Stimulated activated CD8-positive, alpha-beta memory T cell treated with anti-CD3 and anti-CD28 coated beads, Interleukin-2, amount 100 ng/mL, for 48 hours (primary cell): ENCODE measurements around the gene CHL1.

Experiments
- DNase-seq, 2 donors: peaks; one replicate each; pipeline ENCODE4 v3.0.0-alpha.2; 2020; ENCODE audit warnings: low read depth in 2 of 2

The CHL1 gene, protein sequence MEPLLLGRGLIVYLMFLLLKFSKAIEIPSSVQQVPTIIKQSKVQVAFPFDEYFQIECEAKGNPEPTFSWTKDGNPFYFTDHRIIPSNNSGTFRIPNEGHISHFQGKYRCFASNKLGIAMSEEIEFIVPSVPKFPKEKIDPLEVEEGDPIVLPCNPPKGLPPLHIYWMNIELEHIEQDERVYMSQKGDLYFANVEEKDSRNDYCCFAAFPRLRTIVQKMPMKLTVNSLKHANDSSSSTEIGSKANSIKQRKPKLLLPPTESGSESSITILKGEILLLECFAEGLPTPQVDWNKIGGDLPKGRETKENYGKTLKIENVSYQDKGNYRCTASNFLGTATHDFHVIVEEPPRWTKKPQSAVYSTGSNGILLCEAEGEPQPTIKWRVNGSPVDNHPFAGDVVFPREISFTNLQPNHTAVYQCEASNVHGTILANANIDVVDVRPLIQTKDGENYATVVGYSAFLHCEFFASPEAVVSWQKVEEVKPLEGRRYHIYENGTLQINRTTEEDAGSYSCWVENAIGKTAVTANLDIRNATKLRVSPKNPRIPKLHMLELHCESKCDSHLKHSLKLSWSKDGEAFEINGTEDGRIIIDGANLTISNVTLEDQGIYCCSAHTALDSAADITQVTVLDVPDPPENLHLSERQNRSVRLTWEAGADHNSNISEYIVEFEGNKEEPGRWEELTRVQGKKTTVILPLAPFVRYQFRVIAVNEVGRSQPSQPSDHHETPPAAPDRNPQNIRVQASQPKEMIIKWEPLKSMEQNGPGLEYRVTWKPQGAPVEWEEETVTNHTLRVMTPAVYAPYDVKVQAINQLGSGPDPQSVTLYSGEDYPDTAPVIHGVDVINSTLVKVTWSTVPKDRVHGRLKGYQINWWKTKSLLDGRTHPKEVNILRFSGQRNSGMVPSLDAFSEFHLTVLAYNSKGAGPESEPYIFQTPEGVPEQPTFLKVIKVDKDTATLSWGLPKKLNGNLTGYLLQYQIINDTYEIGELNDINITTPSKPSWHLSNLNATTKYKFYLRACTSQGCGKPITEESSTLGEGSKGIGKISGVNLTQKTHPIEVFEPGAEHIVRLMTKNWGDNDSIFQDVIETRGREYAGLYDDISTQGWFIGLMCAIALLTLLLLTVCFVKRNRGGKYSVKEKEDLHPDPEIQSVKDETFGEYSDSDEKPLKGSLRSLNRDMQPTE (N-terminal part only)

DNA sequence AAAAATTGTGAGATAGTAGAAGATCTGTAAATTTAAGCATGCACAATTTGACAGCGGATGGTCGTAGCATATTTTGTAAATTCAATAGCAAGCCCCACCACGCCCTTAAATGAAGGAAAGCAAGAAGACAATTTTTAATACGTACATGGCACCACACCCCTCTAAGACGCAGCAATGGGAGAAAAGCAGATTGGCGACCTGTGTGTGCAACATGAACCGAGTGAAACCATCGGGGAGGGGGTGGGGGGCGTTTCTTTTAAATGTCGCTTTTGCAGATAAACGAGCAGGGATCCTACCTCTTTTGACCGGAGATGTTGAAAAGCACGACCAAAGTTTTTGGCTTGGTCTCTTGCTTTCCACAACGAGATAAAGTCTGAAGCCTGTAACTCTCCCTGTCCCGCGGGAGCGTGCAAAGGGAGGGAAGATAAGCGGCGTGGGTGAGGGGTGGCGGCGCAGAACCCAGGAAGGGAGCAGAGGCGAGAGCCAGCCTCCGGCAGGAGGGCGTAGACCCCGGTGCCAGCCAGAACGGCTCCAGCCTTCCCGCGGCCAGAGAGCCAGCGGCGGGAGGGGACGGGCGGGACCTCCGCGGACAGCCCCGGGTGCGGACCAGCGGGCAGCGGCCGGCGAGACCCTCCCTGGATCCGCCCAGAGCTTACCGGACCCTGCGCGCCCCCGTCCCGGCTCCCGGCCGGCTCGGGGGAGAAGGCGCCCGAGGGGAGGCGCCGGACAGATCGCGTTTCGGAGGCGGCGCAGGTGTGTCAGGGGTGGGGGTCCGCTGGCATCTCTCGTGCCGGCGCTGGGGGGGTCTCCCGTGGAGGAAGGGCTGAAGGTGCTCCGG, at the start of gene CHL1:
TSS of gene CHL1 (plus strand) at position 453 of the 838 bp plus-strand sequence. CDS start 123,014 bp downstream, outside the sequence.
- DNase-seq: no peak

DNA sequence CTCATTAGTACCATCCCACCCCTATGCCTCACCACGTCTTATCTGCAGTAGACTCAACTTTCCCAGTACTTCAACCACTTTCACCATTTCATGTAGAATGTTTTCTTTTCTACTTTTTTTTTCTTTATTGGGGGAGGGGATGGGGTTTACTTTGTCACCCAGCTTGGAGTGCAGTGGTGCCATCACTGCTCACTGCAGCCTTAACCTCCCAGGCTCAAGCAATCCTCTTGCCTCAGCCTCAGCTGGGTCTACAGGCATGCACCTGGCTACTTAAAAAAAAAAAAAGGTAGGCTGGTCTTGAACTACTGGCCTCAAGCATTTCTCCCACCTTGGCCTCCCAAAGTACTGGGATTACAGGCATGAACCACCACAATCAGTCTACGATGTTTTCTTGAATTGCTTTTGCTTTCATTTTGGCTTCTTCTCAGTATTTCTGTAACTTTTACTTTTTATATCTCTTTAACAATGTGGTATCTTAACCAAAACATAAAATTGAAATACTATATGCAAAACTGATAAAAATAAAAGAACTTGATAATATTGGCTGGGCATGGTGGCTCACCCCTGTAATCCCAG, 44.9 kb upstream of the CHL1 start:
- DNase-seq: no peak

DNA sequence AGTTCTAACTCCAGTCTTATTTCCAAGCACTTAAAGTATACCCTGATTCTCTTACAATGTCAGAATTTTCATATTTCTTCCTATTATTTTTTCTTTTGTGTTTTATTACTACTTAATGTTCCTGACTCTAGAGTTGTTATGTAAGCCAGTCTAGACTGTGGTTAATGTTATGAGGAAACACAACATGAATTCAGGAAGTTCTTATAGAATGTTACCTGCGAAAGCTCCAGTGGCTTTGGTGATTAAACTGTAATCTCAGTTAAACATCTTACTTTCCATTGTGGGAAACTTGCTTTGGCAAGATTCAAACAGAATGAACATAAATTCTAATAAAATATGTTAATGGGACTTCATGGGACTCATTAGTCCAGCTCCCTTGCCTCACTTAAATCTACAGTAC, 36.6 kb upstream of the CHL1 start:
- no peak for DNase-seq

DNA sequence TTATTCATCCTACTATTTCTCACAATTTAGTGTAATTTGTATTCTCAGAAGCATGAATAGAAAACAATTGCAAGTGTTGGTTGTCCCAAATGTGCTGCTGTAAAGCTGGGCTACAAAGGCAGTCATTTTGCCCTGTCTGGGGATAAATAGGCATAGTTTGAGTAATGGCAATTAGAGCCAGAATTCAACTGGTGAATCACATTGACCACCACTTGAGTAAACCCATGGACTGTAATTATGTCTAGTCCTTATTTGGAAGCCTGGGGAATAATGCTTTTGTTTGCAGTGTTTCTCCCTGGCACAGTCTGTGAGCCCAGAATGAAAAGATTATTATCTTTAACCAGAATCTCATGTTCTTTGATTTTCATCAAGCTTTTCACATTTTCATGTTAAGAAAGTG, 30.5 kb upstream of the CHL1 start:
- no peak for DNase-seq

DNA sequence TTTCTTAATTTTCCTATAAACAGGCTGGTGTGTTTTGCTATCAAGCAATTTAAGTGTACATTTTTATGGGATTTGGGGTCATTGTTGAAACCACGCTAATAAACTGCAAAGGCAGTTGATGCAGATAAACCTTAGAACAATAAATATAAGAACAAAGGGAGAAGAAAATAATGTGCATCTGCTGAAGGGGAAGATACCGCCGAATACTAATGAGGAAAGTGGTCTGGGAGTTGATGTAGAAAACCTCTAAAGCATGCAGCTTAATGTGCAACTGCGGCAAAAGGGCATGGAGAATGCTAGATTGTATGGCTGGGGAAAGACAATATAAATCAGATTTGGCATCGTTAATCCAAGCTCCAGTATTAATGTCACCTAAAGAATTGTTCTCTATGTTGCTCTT, 29.8 kb upstream of the CHL1 start:
- DNase-seq: no peak

DNA sequence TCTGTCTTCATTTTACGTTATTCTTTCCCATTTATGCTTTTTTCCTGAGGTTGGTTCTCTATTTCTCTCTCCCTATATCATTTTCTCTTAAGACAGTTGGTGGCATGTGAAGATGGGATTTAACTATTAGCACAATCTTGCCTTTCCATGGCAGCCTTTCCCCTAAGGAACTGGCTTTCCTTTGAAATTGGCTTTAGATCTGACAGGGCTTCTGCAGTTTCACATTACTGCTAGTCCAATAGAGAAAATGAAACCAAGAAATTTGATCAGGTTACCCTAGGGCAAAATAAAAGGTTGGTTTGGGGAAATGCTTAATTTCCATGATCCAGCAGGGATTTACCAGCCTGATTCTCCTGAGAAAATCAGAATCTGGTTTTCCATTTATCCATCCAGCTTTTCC, 22.7 kb upstream of the CHL1 start:
- DNase-seq: no peak

DNA sequence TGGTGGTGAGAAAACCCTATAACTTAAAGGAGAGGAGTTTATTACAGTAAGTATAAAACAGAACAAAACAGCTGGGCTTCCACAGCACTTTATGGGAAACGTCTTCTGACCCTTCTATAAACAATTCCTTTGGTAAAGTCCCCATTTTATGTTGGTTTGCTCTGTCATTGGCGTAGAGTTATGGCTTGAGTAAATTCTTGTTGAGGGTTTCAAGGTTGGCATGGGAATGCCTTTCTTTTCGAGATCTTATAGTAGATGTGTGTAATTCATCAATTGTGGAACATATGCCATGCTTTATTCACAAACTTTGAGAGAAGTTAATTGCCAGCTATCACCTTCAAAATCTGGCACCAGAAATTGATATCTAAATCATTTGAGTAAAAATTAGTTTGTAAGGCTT, 11.6 kb upstream of the CHL1 start:
- no peak for DNase-seq

DNA sequence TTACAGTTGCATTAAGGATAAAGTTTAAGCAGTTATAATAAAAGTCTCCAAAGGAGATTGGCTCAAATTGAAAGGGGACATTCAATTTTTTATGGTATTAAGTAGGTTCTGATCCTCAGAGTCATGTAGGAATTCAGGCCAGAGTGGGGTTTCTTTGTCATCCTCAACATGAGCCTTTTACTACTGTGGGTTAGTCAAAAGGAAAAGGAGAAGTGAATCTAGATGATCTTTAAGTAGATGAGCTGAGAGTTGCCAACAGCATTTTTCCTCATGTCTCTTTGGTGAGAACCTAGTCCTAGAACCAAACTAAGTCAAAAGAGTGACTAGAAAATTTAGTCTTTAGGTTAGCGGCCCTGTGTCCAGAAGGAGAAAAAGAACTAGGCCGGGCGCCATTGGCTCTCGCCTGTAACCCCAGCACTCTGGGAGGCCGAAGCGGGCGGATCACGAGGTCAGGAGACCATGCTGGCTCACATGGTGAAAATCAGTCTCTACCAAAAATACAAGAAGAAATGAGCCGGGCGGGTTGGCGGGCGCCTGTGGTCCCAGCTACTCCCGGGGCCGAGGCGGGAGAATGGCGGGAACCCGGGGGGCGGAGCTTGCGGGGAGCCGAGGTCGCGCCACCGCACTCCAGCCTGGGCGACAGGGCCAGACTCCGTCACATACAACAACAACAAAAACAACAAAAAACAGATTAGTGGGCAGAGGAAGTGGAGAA, 4.2 kb upstream of the CHL1 start:
- no peak for DNase-seq

DNA sequence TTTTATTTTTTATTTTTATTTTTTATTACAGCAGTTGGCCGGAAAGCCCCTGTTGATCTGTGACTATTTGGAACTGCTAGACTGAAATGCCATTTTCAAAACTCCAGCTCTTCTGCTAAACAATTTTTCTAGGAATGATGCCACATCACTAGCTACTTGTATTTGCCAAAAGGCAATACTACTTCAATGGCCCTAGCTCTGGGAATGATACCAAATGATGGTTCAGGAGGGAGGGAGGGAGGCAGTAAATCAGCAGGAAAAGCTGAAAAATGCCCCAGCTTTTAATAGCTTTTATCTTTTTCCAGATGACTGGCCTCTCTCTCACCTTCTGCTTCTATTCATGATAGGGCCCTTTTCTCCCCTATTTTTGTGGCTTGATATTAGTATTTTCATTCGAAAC, 2.6 kb upstream of the CHL1 start:
- no peak for DNase-seq

DNA sequence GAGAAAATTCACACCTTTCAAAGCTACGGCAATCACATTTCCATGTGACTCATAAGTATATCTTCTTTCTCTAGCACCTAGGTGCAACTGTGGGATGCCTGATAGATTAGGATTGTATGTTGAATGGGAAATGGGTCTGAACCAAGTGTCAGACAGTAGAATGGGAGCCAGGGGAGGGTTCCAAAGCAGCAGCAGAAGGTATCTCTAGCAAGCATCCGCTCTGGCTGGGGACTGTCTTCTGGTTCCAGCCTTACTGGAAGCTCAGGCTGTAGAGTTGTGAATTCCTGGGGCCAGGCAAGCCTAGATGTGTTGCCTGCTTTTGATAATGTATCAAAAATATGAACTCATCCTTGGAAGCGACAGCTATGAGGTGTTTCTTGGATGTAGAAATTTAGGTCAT, 2.1 kb upstream of the CHL1 start:
- DNase-seq: no peak

DNA sequence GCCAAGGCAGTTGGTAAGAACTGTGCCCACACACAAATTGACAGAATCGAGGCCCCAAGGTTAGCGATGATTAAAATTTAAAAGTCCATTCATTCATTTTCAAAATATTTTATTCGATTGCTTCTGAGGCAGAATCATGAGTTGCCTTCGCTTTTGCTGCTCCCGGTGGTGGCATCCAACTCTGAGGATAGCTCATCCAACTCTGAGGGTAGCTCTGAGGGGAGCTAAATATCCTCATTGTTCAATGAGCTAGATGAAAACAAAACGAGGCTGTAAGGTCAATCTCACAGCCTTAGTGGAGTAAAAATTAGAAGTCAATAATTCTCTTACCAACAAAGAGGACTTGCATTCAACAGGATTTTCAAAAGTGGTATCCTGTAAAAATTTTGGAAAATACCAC, 897 bp upstream of the CHL1 start:
- no peak for DNase-seq

DNA sequence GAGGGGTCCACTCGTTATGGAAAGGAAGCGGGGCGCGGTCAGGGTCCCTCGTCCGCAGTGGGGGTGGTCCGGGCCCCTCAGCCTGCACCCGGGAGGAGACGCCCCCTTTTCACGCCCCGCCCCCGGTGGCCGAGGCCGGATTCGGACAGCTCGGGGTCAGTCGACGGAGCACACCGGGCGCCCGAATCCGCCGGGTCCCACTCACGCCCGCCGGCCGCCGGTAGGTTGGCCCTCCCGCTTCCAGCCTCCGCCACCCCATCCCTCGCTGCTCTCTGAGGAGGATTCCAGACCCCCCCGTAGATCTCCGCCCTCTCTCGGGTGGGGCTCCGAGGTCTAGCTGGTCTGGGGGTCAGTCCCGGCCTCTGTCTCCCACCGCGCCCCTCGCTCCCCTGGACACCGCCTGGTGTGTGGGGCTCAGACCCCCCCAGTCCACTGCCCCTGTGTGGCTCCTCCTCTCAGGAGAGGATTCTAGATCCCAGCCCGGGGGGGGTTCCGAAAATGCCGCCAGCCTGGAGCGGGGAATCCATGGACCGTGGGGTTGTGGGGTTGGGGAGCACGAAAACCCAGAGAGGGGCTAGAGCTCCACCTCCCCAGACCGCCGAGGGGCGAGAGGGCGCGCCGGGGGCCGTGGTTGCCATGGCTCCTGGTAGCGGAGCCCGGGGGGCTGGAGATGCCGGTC, 725 bp downstream of the CHL1 start:
- DNase-seq: no peak

DNA sequence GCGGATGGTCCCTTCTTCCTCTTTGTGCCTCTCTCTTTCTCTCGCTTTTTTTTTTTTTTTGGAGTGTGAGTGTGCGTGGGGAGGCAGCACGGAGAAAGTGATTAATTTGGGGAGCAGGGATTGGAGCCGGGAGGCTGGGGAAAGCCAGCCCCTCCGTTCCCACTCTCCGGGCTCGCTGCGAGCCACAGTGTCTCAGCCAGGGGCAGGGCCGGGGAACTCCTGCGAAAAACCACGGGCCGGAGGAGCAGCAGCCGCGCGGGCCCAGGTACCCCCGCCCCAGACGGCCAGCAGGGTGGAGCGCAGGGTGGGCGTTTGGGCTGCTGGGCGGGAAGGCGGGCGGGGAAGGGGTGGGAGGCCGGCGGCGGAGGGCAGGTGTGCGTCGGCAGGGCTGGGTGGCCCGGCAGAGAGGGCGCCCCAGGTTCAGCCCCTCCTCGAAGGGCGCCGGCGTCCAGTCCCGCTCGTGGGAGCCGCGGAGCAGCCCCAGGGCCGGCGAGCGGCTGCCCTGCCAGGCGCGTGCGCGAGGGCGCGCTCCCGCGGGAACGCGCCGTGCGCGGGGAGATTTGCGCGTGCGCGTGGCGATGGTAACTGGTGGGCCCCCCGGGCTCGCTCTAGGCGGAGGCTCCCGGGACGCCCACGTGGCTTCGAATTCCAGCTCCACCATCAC, 1.4 kb downstream of the CHL1 start:
- no peak for DNase-seq

DNA sequence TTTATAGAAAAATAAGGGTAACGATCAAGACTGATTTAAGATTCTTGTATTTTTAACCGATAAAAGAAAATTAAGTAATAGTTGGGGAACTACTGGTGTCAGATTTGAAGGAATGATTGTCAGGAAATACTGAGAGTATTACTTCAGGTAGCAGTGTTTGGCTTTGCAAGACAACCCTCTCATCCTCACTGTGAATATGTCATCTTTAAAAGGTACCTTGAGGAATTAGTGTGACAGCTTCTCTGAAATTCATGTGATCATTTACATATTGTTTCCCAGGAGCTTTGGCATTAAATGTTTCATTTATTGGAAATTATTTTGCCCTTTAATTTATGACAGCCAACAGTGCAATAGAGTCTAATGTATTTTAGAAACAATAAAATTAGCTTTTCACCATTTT, 3.3 kb downstream of the CHL1 start:
- DNase-seq: no peak

DNA sequence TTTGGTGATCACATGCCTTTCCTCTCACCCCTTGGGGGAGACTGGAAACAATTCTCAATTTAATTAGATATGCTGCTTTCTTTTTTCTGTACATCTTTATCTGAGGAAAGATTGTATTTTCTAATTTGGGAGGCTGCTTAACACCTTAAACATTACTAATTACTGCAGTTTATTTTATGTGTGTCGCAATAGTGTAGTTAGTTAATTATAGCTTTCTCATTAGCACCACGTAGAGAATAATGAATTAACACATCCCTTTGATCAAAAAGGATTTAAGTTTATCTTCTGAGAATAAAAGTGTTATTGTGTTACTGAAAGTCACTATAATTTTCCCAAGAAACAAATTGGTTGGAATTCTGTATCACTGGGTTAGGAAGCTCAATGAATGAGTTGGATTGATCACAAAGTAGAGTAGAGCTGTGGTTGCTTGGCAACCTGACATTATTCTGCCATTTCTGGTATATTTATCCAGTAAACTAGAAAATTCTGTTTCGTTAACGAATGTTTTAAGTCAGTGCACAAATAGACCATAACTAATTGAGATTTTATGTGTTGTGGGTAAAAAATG, 4.3 kb downstream of the CHL1 start:
- no peak for DNase-seq

DNA sequence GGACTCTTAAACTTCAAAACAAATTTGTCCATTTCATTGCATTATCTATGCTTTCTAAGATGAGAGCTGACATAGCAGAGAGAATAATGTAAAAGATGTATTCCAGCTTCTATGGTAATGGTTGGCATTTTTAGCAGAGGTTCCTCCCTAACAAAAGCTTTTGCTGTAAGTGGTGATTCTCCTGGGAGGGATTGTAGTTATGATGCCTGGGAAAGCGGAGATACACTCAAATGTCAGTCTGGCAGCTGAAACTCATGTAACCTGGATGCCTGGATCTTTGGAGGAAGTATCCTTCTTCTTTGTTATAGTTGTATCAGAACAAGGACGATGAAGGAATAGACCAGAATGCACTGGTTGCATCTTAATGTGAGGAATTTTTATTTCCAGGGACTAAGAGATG, 7.5 kb downstream of the CHL1 start:
- no peak for DNase-seq

DNA sequence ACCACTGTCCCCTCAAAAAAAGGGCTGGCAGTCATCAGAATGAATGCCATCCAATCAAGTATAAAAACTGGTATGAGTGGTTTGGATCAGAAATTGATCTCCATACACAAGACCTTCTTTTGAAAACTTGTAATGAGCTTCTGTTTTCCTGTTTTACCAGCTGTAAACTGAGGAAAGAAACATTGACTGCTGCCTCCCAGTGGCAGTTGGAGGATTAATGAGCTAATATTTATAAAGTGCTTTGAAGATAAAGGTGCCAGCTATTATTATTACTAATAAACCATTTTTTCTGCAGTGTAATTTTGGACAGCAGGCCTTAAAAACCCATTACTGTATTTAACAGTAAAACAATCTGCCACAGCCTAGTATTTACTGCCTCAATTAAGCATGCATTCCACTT, 11.4 kb downstream of the CHL1 start:
- no peak for DNase-seq

DNA sequence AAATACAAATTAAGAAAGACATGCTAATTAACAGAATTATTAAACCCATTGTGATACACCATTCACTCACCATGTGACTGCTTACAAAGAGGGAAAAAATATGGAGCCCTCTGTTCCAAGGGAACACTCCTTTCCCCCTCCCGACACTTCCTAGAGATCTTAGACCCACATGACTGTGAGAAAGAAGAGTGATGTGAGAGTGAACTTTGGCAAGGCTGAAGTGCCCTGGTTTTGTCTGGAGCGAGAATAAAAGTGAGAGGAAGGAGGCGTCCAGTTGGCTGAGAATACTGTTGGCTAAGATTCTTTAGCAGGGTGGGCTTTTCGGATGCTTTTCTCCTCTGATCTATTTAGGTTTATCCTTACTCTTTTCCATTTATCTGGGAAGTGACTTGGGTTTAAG, 14.1 kb downstream of the CHL1 start:
- DNase-seq: no peak

DNA sequence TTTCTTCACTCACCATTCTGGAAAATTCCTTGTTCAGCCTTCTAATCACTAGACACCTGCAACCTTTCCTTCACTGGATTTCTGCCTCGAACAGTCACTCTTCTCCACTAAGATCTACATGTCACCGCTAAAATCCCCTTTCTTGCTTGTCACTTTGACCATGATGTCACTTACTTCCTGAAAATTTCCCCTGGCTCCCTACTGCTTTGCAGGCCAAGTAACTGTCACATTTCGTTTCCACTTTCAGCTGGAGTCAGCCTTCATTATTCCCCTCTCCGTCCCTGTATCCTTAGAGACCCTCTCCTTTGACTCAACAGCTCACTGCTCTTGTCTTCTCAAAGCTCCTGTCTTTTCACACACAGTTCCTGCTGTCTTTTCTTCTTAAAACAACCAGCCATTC, 15.9 kb downstream of the CHL1 start:
- no peak for DNase-seq
